Esophagus squamous epithelium (tissue), 4 donors: Measurements from ENCODE around the gene PLPP7.

Experiments used
- POLR2A ChIP-seq, 4 donors: fragments of 450-650 bp; IDR thresholded peaks; one replicate each; pipeline ENCODE4 v1.6.1; 2017; ENCODE audit warnings: antibody characterized with exemption in 4 of 4, mild to moderate bottlenecking in 4 of 4, moderate library complexity in 3 of 4
- TF ChIP-seq, protein P1 (sequence below), 6 experiments: fragments of 450-650 bp in 4 of 6; fragments of 200-600 bp in 2 of 6; sonication (generic) in 2 of 6; IDR thresholded peaks; one replicate each; pipeline ENCODE4 v1.5.1; 2016 to 2019; ENCODE audit warnings: antibody characterized with exemption in 6 of 6, mild to moderate bottlenecking in 4 of 6, moderate library complexity in 4 of 6

DNA sequence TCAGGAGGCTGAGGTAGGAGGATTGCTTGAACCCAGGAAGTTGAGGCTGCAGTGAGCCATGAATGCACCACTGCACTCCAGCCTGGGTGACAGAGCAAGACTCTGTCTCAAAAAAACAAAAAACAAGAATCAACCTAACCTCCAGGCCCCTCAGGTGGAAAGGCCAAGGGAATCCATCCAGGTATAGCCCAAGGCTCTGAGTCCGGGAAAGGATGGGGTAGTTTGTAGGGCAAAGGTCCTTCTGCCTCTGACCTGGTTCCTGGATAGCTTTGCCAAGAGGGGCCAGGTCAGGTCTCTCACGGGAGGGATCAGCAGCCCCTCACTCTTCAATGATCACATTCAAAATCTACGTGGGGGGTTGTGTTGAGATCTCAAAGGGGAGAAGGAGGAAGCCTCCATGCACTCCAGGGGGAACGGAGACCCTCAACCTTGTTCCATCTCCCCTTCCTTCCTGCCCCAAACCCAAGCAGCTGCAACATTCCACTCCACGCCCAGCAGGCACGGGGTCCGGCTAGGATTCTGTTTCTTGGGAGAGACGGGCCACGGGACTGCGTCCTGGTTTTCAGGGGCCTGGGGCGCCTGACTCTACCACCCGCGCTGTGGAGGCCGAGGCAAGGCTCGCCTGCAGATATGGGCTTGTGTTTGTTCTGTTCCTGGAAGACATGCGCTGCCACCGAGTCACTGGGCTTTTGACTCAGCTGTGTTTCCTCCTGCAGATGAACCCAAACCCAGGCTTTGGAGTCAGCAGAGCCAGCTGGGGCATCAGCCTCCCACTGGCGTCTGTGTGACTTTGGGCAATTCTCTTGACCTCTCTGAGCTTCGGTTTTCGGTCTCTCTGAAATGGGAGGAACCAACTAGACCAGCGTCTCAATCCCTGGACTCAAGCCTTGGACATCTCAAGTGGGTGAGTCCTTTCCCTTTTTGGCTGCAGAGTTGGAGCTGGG lies 35.5 kb downstream of the PLPP7 start:
- TF ChIP-seq, protein P1, sequence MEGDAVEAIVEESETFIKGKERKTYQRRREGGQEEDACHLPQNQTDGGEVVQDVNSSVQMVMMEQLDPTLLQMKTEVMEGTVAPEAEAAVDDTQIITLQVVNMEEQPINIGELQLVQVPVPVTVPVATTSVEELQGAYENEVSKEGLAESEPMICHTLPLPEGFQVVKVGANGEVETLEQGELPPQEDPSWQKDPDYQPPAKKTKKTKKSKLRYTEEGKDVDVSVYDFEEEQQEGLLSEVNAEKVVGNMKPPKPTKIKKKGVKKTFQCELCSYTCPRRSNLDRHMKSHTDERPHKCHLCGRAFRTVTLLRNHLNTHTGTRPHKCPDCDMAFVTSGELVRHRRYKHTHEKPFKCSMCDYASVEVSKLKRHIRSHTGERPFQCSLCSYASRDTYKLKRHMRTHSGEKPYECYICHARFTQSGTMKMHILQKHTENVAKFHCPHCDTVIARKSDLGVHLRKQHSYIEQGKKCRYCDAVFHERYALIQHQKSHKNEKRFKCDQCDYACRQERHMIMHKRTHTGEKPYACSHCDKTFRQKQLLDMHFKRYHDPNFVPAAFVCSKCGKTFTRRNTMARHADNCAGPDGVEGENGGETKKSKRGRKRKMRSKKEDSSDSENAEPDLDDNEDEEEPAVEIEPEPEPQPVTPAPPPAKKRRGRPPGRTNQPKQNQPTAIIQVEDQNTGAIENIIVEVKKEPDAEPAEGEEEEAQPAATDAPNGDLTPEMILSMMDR (IDR thresholded peaks at IDR 0.05): no peak
- TF ChIP-seq POLR2A (IDR thresholded peaks at IDR 0.05): no peak
